IMR-90 (cell line): Measurements from ENCODE around the gene EIF4A2. TPM values are rescaled to one million over a fixed set of nuclear protein-coding genes. Genes with fewer than 3 reads are reported as not detected.

ENCODE experiments used
- ATAC-seq: fragments of 200-7000 bp; cut with Tn5 transposase; 2 replicates; pipeline ENCODE4 v1.9.1; 2020; ENCODE audit warnings: low read depth, mild to moderate bottlenecking, moderate library complexity
- BruUV-seq: library from RNA; stranded (reverse); fragments of 400-500 nt; replicated peaks from 2 replicates; lab custom pipeline; 2021; lab: Mats Ljungman, UMichigan
- CTCF ChIA-PET: fragments of 300-600 bp; formaldehyde crosslinking; extraction: SDS; loops from one replicate; lab custom pipeline; 2021; ENCODE audit warnings: antibody characterized with exemption; lab: Yijun Ruan, JAX
- POLR2A ChIA-PET: fragments of 300-600 bp; sonication (Branson Sonifier 250); formaldehyde crosslinking; loops from one replicate; lab custom pipeline; 2022; ENCODE audit warnings: antibody characterized with exemption; ENCODE audit not compliant: unreplicated experiment; lab: Charles Lee
- DNase-seq: peaks from one replicate; pipeline ENCODE4 v3.0.0; 2013
- H2AFZ ChIP-seq: replicated peaks from 2 replicates; pipeline ENCODE3; 2013; ENCODE audit warnings: low read length, mild to moderate bottlenecking; ENCODE audit not compliant: poor library complexity
- H2AK5ac ChIP-seq: 2 replicates; pipeline ENCODE4 v1.6.1; 2013; ENCODE audit warnings: low read depth, low read length, inconsistent platforms
- H2AK9ac ChIP-seq: replicated peaks from 2 replicates; pipeline ENCODE3; 2013; ENCODE audit warnings: mild to moderate bottlenecking, low read depth, low read length, moderate library complexity; ENCODE audit not compliant: poor library complexity
- H2BK120ac ChIP-seq: 2 replicates; pipeline ENCODE4 v1.6.1; 2013; ENCODE audit warnings: low read depth, low read length, inconsistent platforms
- H2BK15ac ChIP-seq: 3 replicates; pipeline ENCODE4 v1.6.1; 2013; ENCODE audit warnings: low read depth, low read length, inconsistent platforms
- H2BK20ac ChIP-seq: 2 replicates; pipeline ENCODE4 v1.6.1; 2013; ENCODE audit warnings: low read depth, mild to moderate bottlenecking, inconsistent platforms, low read length, moderate library complexity
- H2BK5ac ChIP-seq: 2 replicates; pipeline ENCODE4 v1.6.1; 2013; ENCODE audit warnings: mild to moderate bottlenecking, low read depth, low read length, inconsistent platforms; ENCODE audit not compliant: poor library complexity, severe bottlenecking
- H3K14ac ChIP-seq: replicated peaks from 2 replicates; pipeline ENCODE4 v1.6.1; 2013; ENCODE audit warnings: low read depth, low read length, inconsistent platforms
- H3K18ac ChIP-seq: 2 replicates; pipeline ENCODE4 v1.6.1; 2013; ENCODE audit warnings: low read depth, low read length, control low read depth
- H3K23ac ChIP-seq: 2 replicates; pipeline ENCODE4 v1.6.1; 2013; ENCODE audit warnings: low read depth, low read length, inconsistent platforms
- H3K27ac ChIP-seq: 2 replicates; pipeline ENCODE4 v1.5.1; 2013; ENCODE audit warnings: mild to moderate bottlenecking, control low read depth, low read length; ENCODE audit not compliant: insufficient read depth
- H3K27me3 ChIP-seq: 2 replicates; pipeline ENCODE4 v1.6.1; 2013; ENCODE audit warnings: low read length; ENCODE audit not compliant: control insufficient read depth, insufficient read depth
- H3K36me3 ChIP-seq: 2 replicates; pipeline ENCODE4 v1.6.1; 2013; ENCODE audit warnings: low read length, mixed read lengths; ENCODE audit not compliant: control insufficient read depth, insufficient read depth
- H3K4ac ChIP-seq: 2 replicates; pipeline ENCODE4 v1.6.1; 2013; ENCODE audit warnings: low read depth, low read length, inconsistent platforms
- H3K4me1 ChIP-seq: 2 replicates; pipeline ENCODE4 v1.6.1; 2013; ENCODE audit warnings: low read length, mixed read lengths; ENCODE audit not compliant: control insufficient read depth, insufficient read depth
- H3K4me2 ChIP-seq: 2 replicates; pipeline ENCODE4 v1.6.1; 2013; ENCODE audit warnings: low read depth, mild to moderate bottlenecking, control low read depth, low read length, moderate library complexity
- H3K4me3 ChIP-seq: 2 replicates; pipeline ENCODE4 v1.5.1; 2013; ENCODE audit warnings: low read depth, mild to moderate bottlenecking, control low read depth, low read length, moderate library complexity; ENCODE audit not compliant: insufficient read depth
- H3K56ac ChIP-seq: 2 replicates; pipeline ENCODE4 v1.6.1; 2013; ENCODE audit warnings: low read length, inconsistent platforms; ENCODE audit not compliant: insufficient read depth; ENCODE audit errors: extremely low read depth
- H3K79me1 ChIP-seq, 2 experiments: 2 replicates each; pipeline ENCODE4 v1.6.1; 2013; ENCODE audit warnings: low read length in 2 of 2, inconsistent platforms in 1 of 2, low read depth in 1 of 2
- H3K9ac ChIP-seq: 2 replicates; pipeline ENCODE4 v1.6.1; 2013; ENCODE audit warnings: low read depth, low read length, control low read depth
- H3K9me1 ChIP-seq: 2 replicates; pipeline ENCODE4 v1.6.1; 2013; ENCODE audit warnings: low read length, inconsistent platforms; ENCODE audit not compliant: insufficient read depth
- H3K9me3 ChIP-seq: 2 replicates; pipeline ENCODE4 v1.6.1; 2013; ENCODE audit warnings: low read length; ENCODE audit not compliant: control insufficient read depth, insufficient read depth
- H4K20me1 ChIP-seq: 2 replicates; pipeline ENCODE4 v1.6.1; 2013; ENCODE audit warnings: low read length, inconsistent platforms; ENCODE audit not compliant: insufficient read depth
- H4K5ac ChIP-seq: 2 replicates; pipeline ENCODE4 v1.6.1; 2013; ENCODE audit warnings: mild to moderate bottlenecking, low read depth, low read length, control low read depth
- H4K8ac ChIP-seq, 2 experiments: 2 replicates each; pipeline ENCODE4 v1.6.1; 2013; ENCODE audit warnings: low read depth in 2 of 2, low read length in 2 of 2, control low read depth in 1 of 2, inconsistent platforms in 1 of 2
- H4K91ac ChIP-seq: 2 replicates; pipeline ENCODE4 v1.6.1; 2013; ENCODE audit warnings: low read depth, low read length, inconsistent platforms; ENCODE audit not compliant: insufficient read depth
- CEBPB ChIP-seq: IDR thresholded peaks from 2 replicates; pipeline ENCODE4 v1.6.1; 2012; ENCODE audit warnings: low read depth, low read length, improper control_type of control experiment
- CHD1 ChIP-seq: IDR thresholded peaks from 2 replicates; pipeline ENCODE4 v1.6.1; 2012; ENCODE audit warnings: low read depth, low read length, improper control_type of control experiment
- MXI1 ChIP-seq: IDR thresholded peaks from 2 replicates; pipeline ENCODE4 v1.6.1; 2012; ENCODE audit warnings: low read depth, mild to moderate bottlenecking, low read length, moderate library complexity, borderline replicate concordance
- WGBS, 2 experiments: methylation state at CpG; one replicate each; pipeline versions ENCODE4 v1.1.5 to v1.1.7; 2013; ENCODE audit warnings: missing lambda C conversion rate in 2 of 2; ENCODE audit not compliant: insufficient read length in 1 of 2; ENCODE audit errors: extremely low coverage in 2 of 2; 5-methylcytosine and 5-hydroxymethylcytosine counted together
- dilution Hi-C: fragments of 300-500 bp; cut with HindIII; formaldehyde crosslinking; loops from one replicate; pipeline ENCODE4 v1.14.3; 2018; ENCODE audit warnings: low sequenced_read_pairs; ENCODE audit not compliant: unreplicated experiment
- in situ Hi-C: fragments of 300-500 bp; cut with MboI; formaldehyde crosslinking; loops from 3 replicates; pipeline ENCODE4 v1.14.3; 2019; ENCODE audit warnings: low sequenced_read_pairs, inconsistent platforms, mixed read lengths
- intact Hi-C: fragments of 100-400 bp; cut with micrococcal nuclease; formaldehyde crosslinking; loops from 2 replicates; pipeline ENCODE4 v1.10.0; 2022
- polyA plus RNA-seq, 3 experiments: library from polyadenylated mRNA; depleted of rRNA; stranded (reverse); fragments of >200 nt; gene quantifications; 2 replicates each; pipeline ENCODE4 v1.2.3, GENCODE V29; 2012; ENCODE audit warnings: low replicate concordance in 1 of 3
- total RNA-seq: library from RNA; depleted of rRNA; stranded (reverse); fragments of >200 nt; gene quantifications from 2 replicates; pipeline ENCODE4 v1.2.3, GENCODE V29; 2012

Gene EIF4A2
- total and polyA plus RNA-seq, 2 of the 4 experiments (the other 2 are of a cell fraction): 310 to 320 TPM

- H3K79me1 ChIP-seq: no peaks in the 10 kb centered on the region
- in situ Hi-C loops (no loop called here), intact Hi-C loops (loop anchor here (5.0 kb wide), 1 partner anchor 1690 kb away; no protein-coding TSS in a partner anchor), dilution Hi-C loops (no loop called here)
- H2BK5ac ChIP-seq: no peak overlapping the region
- no CpG with 5 or more reads among the region's 7 CpGs for WGBS, 2 experiments
- H3K18ac ChIP-seq: no peak overlapping the region
- H3K36me3 ChIP-seq: no peaks in the 10 kb centered on the region
- H3K4me2 ChIP-seq: 0 out of 2 replicates have a peak overlapping the region, but pooled peaks have one; percentile 46
- no TSS peak for BruUV-seq
- no peak overlapping the region for H3K27ac ChIP-seq
- no peak overlapping the region for H2AFZ ChIP-seq
- no peaks in the 10 kb centered on the region for H3K9me3 ChIP-seq
- H3K23ac ChIP-seq: no peak overlapping the region
- no peak overlapping the region for H3K9ac ChIP-seq
- TF ChIP-seq MXI1: no peak
- TF ChIP-seq CEBPB: peak; percentile 63; the same call in 1 of the 2 replicates
- no peak for TF ChIP-seq CHD1
- H3K14ac ChIP-seq: no peak overlapping the region
- H2BK15ac ChIP-seq: no peak overlapping the region
- ATAC-seq (peak; percentile 65), DNase-seq (peak; percentile 23)
- H3K9me1 ChIP-seq: no peaks in the 10 kb centered on the region
- no peak overlapping the region for H3K56ac ChIP-seq
- H4K91ac ChIP-seq: no peak overlapping the region
- no peak overlapping the region for H4K8ac ChIP-seq
- no peak overlapping the region for H2BK20ac ChIP-seq
- no peak overlapping the region for H2AK9ac ChIP-seq
- H3K4me1 ChIP-seq: peaks cover 3% of the 10 kb centered on the region; the same call in 1 of the 2 replicates
- no peaks in the 10 kb centered on the region; the same call in 1 of the 2 replicates for H3K27me3 ChIP-seq
- H3K4me3 ChIP-seq: no peak overlapping the region
- CTCF ChIA-PET: no interaction called here
- H4K5ac ChIP-seq: no peak overlapping the region
- no peak overlapping the region for H2BK120ac ChIP-seq
- POLR2A ChIA-PET: no interaction called here
- no peak overlapping the region for H2AK5ac ChIP-seq
- no peak overlapping the region for H3K4ac ChIP-seq
- no peaks in the 10 kb centered on the region for H4K20me1 ChIP-seq
These were observed 40.6 kb upstream of the EIF4A2 start for GRCh38 chr3:186742618-186743380.
